HG03135 (cell line): ENCODE results near the gene SLIT3.

Experiments used
- ATAC-seq: cut with Tn5 transposase; IDR thresholded peaks from one replicate; pipeline ENCODE4 v1.9.1; 2021; ENCODE audit warnings: mild to moderate bottlenecking, moderate library complexity; ENCODE audit not compliant: unreplicated experiment

The SLIT3 gene

DNA sequence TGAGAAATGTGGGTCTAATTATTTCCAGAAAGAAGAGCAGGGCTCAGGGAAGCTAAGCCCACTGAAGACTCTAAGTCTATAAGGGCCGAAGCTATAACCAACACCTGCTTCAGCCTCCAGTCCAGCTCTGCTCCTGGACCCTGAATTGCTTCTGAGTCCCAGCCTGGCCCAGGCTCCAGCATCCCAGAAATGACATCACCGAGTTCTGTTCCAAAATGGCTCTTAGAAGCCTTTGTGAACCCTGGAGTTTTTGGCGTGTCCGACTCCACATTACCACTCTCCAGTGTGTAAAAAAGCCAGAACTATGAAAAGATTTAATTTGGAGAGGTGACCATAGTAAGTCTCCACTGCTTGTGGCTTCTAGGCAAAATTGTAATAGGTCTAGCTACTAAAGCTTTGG is 289.9 kb downstream of the SLIT3 start:
- ATAC-seq, result no peak

DNA sequence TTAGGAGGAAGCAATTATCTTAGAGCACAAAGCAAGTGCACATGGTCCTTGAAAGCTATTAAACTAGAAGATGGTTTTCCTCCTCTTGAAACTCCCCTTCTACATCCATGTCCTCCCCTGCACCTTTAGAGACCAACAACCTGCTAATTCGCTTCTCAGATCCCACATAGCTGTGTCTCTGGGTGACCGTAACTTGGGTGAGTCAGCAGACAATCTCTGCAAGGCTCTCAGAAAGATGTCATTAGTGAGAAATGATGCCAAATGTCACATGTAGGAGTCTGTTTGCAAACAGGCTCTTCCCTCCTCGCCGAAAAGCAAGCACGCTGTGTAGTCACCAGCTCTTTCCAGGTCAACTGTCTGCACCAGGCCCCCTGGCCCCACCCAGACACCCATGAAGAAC is 291.8 kb downstream of the SLIT3 start:
- no peak for ATAC-seq

DNA sequence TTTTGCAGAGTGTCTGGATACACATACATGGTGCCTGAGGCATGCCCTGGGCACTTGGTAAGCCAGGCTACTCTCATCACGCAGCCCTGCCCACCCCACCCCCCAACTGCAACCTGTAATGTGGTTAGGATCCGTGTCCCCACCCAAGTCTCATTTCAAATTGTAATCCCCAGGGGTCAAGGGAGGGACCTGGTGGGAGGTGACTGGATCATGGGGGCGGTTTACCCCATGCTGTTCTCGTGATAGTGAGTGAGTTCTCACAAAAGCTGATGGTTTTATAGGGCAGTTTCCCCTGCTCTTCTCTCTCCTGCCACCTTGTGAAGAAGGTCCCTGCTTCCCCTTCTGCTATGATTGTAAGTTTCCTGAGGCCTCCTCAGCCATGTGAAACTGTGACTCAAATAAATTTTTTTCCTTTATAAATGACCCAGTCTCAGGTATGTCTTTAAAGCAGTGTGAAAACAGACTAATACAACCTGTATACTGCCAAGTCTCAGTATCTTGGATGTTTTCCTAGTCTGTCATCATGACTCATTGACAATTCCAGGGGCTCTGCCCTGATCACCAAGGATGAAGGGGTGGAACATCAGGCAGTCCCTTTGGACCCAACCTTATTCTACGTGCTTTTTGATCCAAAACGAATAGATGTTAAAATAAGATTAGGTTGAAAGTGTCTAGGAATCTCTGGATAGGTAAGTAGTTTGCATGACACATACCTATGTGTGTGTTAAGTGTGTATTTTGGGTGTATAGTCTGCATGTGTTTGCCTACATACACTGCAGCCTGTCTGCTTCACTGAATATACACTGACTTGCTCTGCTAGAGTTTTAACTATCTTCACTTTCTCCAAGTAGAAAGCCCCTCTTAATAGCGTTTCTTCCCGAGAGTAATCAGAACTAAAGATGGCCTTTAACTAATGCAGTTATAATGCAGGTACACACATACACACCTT is 293.8 kb downstream of the SLIT3 start:
- ATAC-seq, result no peak

DNA sequence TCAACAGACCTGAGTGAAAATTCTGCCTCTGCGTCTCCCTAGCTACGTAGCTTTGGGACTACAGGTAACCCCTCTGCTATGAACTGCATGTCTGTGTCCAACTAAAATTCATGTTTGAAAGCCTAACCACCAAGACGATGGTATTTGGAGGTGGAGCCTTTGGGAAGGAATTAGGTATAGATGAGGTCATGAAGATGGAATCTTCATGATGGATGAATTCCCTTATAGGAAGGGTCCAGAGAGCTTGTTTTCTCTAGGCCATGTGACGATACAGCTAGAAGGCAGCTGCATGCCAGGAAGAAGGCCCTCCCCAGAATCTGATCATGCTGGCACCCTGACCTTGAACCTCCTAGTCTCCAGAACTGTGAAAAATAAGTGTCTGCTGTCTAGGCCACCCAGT is 296.4 kb downstream of the SLIT3 start:
- ATAC-seq, result no peak

DNA sequence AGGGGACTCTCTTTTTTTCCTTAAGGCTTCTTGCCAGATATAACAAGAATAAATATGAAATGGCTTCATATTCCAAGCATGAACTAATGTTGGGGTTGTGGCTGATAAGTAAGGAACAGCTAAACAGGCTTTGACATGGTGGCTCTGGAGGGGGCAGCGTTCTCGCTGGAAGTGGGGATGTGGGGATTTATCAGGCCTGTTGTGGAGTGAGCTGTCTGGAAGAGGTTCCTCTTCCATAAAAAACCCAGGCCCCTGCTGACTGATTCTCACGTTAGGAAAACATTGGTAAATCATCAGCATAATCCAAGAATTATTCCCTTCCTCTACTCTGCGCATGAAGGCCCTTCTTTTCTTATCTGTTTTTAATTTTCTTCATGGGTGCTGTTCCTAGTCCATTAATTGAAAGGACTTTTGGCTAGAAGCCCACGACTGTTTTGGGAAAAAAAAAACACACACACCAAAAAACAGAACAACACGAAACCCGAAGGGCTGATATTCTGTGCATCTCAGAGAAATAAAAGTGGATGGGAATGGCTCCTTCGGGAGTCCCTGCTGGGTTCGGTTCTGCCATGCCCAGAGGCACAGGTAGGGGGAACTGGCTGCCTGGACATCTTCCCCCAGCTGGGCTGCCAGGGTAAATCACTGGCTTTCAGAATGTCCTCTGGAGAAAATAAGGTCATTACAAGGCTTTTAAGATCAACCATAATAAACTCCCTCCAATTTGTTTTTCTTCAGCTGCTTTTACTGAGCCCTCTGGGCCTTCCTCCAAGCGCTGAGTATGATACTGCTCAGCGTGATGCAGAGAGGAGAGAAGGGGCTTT is 297.0 kb downstream of the SLIT3 start:
- no peak for ATAC-seq

DNA sequence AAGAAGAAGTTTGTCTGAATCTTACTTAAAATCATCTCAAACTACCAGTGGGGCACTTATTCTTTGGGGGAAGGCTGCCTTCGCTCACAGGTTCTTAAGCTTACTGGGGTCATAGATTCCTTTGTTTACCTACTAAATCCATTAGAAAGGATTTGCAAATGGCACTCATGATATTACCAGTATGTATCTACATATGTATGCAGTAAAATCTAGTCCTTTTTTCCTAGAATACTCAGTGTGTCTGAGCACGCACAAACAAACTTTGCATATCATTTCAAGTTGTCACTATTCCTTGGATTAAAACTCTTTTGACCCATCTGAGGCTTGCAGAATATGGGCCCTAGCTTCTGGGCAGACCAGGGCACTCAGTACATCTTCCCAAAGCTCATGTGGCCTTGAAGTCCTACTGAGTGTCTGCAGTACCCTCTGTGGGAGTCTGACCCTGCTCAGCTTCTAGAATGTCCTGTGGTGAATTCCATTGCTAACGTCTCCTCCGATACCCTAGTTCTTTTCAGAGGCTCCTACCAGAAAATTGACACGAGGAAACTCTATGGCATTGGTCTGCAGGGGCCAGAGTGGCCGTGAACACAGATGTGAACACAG is 297.9 kb downstream of the SLIT3 start:
- no peak for ATAC-seq

DNA sequence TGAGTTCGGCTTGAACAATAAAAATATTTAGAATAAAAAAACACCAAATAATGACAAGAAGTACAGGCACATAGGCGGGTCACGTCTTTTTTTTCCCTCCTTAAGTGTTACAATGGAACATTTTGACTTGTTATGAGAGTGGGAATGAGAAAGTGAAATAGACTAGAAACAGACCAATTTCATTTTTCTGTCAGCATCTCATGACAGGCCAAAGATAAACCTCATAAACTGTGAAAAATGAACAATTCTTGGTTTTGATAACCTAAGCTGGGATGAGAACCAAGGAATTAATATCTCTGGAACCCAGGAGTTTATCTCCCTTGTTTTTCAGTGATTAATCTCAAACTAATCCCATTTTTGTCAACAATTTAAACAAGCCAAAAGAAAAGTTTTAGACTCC is 299.5 kb downstream of the SLIT3 start:
- no peak for ATAC-seq

DNA sequence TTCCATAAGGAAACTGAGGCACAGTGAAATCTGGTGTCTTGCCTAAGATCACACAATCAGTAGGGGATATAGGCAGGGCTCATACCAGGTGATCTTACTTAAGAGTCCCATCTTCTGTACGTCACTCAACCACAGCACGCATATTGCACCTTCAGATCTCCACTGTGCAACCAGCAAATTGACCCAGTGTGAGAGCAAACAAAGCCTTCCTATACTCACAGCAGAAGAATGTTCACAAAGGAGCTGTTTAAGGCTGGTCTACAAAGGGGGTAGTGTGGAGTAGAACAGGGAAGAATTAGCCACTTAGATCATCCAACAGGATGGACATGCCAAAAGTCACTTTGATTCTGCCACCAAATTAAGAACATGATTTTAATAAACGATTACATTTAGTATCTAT is 305.9 kb downstream of the SLIT3 start:
- no peak for ATAC-seq

DNA sequence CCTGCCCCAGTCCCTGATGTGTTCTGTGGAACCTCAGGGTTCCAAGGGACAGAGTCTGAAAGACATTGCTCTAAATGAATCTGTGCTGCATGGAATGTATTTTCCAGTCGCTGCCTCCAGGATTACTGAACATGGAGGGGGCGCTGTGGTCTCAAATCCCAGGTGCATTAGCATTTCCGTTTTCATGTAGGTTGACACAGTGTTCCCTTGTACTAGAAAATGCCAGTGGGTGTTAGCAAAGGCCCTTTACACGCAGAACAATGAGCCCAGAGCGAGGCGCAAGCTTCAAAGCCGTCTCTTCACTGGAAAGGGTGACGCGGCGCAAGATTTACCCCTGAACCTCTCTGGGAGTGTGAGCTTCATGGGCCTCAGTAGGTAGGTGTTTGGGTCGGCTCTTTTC is 308.3 kb downstream of the SLIT3 start:
- ATAC-seq, result no peak

DNA sequence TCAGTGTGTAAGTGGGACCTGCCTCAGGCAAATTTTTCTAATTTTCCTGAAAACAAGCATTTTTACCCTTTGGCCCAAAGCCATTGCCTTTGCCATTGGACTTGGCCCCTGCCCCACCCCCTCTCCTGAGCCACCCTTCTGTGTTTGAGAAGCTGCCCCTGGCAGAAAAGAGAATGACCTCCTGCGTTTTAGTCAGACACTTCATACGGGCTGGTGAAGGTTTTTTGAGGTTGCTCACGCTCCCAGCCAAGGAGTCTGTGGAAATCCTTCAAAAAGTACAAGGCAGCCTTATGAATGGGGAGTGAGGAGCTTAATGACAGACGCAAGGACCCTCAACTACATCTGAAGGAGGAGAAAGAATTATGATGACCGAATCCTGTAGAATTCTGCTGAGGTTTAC is 308.9 kb downstream of the SLIT3 start:
- no peak for ATAC-seq

DNA sequence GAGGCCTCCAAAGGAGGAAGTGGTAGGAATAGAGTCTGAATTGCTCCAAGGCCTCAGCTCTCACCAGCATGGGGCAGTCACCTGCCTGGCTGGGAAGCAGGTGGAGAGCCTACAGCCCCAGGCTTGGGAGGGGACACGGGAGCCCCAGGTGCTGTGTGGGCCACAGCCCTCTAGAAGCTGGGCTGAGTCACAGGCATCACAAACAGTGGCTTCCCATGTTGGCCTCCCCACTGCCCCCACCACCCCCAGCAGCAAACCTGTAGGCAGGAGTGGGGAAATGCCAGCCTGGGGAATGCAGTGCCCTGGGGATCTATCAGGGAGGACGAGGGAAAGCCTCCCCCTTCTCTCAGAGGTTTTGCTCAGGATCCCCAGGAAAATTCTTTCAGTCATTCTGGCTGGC is 309.6 kb downstream of the SLIT3 start:
- no peak for ATAC-seq

DNA sequence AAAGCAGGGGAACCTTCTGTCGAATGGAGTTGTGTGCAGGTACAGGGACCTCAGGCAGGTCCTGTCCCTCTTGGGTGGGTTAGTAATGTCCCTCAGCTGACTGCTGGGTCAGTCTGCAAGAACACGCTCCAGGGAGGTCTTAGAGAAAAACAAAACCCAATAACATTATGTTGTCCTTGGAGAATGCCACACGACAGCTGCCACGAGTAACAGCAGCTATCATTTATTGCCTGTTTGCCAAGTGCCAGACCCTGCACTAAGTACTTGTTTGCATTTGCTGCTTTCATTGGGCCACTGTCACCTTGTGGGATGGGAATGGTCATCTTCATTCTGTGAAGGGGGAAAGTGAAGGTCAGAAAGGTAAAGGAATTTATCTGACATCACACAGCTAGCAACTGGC is 310.3 kb downstream of the SLIT3 start:
- no peak for ATAC-seq

DNA sequence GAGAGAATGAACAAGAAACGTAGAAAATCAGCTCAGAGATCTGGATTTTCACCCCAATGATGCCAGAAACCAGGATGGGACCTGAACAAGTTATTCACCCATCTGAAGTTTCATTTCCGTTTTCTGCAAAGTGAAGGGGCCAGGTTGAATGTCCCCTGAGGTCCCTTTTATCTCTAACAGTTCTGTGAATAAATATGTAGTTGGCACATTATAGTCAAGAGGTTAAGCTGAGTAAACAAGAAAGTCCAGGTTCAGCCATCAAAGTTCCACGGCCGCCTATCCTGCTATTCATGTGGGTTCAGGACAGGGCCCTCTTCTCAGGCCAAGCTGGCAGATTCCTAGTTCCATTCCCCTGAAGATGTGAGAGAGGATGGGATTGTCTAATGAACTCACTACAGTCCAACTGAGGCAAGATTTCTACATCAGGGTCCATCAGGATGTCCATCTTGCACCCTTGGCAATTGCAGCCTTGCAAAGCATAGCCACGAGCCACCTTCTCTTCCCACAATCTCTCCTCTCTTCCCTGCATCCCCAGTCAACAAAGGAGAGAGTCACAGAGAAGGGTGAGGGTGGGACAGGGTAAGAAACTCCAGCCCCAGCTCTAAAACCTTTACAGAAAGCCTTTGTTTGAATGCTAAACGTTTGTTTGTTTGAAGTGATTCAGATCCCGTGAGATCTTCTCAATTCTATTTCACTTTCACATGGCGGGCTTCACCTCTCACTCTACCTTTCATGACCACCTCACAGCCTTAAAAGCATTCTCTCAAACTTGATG is 311.0 kb downstream of the SLIT3 start:
- no peak for ATAC-seq

DNA sequence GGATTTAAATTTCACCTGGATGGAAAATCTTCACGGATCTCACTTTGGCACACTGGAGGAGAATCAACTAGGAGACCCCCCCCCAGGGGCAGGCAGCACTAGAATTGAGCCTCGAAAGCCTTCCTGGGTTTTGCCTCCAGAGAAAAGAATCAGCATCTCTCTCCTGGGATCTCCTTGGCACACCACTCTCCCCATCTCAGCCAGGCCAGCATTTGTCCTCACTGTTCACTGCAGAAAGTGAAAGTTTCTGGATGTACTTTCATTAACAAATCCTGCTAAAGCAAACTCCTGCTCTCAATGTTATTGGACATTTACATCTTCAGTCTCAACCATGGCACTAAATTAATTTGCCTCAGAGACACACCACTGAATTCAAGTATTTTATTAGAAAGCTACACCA is 312.2 kb downstream of the SLIT3 start:
- no peak for ATAC-seq

DNA sequence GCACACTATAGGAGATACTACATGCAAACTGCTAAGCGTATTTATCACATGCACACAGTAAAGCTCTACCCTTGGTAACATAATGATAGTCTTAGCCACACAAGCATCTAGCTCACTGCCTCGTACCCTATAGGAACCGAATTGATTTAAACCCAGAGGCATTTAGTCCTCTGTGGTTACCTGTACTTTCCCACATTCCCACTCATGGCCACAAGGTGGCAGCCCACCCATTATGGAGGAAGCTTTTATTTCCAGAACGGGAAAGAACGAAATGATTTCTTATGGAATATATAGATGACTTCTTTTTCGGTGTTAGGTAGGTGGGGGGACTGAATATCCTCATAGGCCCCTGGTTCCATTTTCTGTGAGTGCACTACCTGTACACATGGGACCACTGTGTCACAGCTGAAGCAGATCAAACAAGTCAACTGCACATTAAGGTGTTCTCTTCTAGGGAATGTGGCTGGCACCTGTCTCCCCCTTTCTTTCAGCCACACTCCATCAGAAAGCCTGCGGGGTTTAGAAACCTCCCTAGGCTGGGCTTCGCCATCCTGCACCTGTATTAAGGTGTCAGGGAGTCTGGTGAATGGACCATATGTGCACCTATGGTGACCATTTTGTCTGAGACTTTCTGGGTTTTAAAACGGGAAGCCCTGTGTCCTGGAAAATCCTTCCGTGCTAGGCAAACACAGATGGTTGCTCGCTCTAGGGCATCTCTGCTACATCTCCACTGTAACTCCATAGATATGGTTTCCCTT is 313.2 kb downstream of the SLIT3 start:
- no peak for ATAC-seq

DNA sequence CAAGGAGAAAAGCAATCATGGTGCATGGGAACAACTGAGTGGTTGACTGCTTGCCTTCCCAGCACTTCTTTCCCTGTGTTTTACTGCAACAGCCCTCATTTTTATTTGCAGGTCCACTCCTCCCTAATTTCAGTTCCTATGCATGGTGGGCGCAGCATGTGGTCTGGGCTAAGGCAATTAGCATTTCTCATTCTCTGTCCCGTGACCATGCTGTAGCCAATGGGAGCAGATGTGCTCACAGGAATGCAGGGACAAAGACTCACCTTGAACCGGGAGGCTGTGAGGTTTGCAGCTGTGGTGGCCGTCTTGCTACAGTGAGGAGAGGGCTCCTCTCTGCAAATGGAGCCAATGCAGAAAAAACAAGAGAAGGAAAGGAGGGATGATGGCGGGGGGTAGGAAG is 315.5 kb downstream of the SLIT3 start:
- ATAC-seq, result no peak

DNA sequence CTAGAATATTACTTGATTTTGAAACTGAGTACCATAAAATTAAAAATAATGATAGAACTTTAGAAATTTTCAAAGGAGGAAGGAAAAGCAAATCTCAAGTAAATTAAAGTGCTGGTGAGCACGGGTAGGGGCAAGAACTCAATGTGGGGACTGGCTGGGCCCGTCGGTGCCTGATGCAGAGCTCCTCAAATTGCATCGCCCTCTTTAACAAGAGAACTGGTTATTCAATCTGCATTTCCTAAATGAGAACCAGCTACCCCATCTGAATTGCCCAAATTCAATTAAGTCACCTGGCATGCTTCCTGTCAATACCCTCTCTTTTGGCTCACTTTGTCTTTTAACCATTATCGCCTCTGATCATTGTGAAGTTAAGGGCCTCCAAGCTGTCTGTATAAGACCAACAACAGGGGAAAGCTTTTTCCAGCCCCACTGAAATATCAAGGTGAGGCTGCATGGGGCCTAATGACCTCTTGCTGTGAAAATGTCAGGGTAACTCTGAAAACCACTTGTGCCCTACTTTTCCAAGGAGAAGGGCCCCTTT is 316.7 kb downstream of the SLIT3 start:
- ATAC-seq, result no peak

DNA sequence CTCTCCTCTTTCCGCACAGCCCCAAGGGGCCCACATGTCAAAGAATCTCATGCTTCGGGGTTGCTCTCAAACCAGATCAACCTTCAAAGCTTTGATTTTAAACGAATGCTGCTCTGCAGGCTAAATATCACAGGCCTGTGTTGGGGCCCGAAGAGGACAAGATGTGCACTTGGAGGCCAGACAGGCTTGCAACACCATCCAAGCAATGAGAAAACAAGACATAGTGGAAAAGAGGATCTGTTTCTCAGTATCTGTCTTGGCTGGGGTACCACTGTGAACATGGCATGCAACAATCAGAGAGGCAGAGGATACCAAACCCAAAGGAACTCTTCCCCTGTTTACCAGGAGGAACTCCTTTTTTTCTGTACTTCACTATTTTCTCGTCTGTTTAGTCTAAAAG is 321.8 kb downstream of the SLIT3 start:
- ATAC-seq, result no peak

DNA sequence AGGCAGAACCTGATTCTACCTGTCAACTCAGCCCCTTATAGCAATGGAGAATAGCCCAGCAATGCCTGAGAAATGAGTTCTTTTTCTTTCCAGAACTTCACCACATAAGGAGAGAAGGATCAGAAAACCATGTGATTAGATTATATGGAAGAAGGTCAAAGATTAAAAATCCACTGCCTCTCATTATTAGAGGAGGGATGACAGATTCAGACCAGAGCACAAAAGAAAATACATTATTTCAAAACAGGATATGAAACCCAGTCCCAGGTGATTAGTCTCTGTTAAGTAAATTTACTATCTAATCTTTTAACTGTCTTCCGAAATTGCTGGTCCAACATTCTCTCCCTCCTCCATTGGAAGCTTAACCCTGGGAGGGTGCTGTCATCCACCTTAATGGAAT is 322.4 kb downstream of the SLIT3 start:
- no peak for ATAC-seq

DNA sequence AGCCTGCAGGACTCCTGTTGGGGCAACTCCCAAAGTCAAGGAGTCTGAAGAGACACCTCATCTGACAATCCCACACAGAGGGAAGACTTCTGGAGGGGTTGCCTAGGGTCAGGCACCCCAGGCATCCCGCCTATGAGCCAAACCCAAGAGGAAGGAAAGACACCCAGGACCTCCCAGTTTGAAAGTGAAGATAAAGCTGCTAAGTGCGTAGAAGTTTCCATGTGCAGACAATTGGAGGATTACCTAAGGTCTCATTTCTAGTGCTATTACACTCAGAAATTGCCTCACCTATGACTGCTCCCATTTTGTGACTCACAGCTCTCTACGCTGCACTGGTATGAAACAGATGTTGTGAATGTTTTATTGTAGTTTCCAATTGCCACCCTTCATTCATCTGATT is 322.9 kb downstream of the SLIT3 start:
- ATAC-seq, result no peak
